ENCODE measurements around the gene TRMO.

TRMO gene

GRCh38 chr9:97900738-97901565 lies 21.3 kb downstream of the TRMO start:
- DNase-seq = peak; percentile 1 to 57

DNA sequence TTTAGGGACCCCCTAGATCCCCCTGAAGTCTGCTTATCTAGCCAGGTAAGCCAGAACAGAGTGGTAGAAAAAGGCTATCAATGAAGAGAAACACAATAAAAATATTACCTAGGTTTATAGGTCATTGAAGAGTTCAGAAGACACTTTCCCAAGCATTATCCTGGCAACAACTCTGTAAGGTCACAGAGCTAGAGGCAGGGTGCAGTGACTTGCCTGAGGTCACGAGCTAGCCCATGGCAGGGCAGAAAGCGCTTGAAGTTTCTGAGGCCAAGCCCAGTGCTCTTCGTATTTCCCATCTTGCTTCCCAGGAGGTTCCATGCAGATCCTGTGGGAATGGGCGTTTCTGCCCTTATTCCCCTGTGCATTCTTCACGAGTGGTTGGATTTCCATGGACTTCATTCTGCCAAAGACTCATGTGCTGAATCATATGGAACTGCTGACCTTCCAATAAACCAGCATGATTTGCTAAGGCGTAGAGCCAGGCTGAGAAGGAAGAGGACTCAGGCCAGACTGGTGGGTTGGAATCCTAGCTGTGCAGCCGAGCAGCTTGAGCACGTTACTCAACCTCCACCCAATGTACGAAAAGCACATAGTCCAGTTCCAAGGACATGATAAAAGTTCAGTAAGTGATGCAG lies 22.1 kb downstream of the TRMO start:
- DNase-seq = peak in 1 of 2 experiments; percentile 27

- peak; percentile 9 to 73 for DNase-seq
These were observed 26.5 kb downstream of the TRMO start for GRCh38 chr9:97895695-97896332.

DNA sequence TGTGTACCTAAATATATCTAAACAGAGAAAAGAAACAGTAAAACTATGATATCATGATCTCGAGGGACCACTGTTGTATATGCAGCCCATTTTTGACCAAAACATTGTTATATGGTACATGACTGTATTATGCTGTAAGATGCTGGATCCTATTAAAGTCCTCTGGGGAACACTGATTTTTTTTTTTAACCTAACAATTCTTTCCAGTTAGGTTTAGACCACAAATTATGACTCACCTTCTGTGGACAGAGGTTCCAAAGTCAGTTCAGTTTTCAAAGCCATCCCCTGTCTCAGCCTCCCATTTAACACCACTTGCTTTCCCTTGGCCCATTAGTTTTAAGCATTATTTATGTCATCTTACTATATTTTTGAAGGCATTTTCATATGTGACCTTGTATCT lies 27.1 kb downstream of the TRMO start:
- DNase-seq = no peak

- no peak for DNase-seq
These were observed 29.9 kb downstream of the TRMO start for GRCh38 chr9:97892421-97892820.

DNA sequence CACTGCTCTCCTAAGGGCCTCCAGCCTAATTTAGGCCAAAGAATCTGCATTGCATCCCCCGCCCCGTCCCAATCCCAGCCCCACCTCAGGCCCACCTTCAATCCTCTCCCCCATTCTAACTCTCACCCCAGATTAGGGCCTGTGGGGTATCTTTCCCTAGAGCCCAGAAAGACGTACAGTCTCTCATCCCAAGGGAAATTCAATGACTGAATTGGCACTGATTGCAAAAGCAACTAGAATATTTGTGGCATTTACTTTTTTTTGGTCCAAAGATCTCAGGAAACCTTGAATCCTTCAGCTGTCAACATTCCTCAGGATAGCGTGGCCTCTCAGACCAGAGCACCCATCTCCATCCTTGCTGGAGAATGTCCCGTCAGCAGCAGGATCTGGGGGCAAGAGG lies 30.6 kb downstream of the TRMO start:
- DNase-seq = no peak

DNA sequence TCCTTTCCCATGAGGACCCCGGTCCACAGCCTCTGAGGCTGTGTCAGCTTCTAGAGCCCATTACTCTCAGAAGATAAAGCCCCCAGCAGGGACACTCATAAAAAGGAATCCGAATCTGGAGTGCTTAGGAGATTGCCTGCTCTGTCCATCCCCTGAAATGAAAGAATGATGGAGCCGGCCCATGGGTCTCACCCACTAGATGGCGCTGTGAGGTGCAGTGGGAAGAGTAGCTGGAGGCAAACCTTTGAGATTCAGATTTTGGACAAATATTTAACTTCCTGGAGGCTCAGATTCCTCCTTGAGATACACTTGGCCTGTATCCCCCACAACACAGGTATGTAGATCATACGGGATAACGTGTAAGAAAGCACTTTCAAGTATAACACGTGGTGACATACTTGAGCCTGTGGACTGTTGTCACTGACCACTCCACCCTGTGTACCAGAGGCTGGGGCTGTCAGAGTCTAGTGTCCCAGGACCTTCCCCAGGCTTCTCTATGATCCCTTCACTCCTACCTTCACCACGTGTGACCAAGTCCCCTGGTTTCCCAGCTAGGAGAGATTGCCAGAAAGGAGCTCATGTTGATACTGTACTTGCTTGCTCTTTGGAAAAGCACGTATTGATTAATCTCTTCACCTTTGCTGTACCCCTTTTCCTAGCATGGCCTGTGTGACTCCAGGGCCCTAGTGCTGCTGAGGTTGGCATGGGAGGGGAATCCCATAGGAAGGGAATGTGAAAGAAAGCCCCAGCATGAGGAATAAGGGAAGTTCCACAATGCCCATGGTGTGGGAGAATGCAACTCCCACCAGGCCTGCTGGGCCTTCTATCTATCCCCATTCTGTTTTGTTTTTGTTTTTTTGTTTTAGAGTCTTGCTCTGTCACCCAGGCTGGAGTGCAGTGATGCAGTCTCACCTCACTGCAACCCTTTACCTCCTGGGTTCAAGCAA lies 32.1 kb downstream of the TRMO start:
- peak in 1 of 2 experiments; percentile 0 for DNase-seq

GRCh38 chr9:97880336-97880735 lies 42.0 kb downstream of the TRMO start:
- no peak for DNase-seq

DNA sequence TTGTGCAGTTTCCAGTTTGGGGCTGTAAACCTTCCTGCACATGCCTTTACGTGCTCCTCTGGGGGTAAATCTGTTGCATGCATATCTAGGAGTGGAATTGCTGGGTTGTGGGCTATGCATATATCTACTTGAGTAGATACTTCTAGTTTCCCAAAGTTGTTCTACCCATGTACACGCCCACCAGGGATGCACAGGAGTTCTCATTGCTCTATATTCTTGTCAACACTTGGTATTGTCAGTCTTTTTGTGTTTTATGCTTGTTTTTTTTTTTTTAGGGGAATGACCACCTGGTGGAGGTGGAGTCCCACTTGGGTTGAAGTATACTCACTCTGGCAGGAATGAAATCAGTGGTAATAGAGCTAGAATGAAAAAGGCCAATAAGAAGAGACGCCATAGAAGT lies 46.2 kb downstream of the TRMO start:
- DNase-seq = no peak

DNA sequence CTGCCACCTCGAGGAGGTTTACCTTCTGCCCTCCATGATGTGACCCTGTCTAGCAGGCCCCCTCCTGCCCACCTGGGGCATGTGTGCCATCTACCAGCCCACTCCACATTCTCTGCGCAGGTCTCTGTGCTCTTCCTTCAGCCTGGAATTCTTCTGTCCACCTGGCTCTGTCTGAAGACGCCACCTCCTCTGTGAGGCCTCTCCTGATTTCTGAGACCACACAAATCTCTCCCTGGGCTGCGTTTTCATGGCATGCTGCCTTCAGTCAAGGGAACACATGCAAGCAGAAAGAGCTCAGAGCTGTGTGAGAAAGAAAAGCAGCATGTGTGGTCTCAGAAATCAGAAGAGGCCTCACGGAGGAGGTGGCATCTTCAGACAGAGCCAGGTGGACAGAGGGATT lies 47.2 kb downstream of the TRMO start:
- DNase-seq = no peak

GRCh38 chr9:97874624-97875023 lies 47.7 kb downstream of the TRMO start:
- DNase-seq = peak; percentile 35 to 75

DNA sequence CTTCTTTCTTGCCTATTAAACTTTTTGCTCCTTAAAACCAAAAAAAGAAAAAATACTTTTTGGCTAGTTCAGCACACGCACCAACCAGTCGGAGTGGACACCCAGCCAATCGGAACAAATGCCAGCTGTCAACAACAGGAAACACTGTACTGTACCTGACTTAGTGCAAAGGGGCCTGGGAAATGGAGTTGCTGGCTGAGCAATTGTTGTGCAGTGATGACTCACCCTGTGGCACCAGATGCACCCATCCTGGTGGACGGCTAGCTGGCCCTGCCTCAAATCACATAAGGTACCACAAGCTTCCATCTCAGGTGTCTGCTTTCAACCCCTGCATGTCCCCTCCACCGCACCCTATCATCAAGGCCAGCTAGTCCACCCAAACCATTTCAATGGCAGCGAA lies 48.4 kb downstream of the TRMO start:
- DNase-seq = peak in 1 of 2 experiments; percentile 18

DNA sequence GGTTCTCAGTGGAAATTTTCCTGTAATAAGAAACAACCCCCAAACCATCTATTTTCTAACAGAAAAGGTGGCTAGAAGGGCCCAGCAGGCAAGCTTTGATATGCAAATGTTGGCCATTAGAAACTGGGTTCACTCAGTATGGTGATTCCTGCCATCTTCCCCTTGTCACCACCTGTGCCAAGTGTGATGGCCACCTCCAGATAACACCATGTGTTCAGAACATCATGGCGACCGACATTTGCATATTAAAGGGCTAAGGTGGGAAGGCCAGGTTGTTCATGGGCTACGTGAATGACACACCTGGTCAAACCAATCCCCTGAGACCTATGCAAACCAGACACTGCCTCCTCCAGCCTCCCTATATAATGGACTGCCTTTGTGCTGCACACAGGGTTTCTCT lies 48.9 kb downstream of the TRMO start:
- DNase-seq = no peak

- DNase-seq = no peak
These were observed 53.4 kb downstream of the TRMO start for GRCh38 chr9:97868859-97869258.

DNA sequence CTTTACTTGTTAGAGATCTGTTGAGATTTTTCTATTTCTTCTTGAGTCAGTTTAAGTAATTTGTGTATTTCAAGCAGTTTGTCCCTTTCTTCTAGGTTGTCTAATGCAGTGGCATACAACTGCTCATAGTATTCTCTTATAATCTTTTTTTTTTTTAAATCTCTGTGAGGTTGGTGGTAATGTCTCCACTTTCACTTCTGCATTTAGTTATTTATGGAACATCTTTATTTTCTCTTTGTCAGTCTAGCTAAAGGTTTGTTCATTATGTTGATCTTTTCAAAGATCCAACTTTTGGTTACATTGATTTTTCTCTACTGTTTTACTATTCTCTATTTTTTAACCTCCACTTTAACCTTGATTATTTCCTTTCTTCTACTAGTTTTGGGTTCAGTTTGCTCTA lies 55.5 kb downstream of the TRMO start:
- DNase-seq = no peak

DNA sequence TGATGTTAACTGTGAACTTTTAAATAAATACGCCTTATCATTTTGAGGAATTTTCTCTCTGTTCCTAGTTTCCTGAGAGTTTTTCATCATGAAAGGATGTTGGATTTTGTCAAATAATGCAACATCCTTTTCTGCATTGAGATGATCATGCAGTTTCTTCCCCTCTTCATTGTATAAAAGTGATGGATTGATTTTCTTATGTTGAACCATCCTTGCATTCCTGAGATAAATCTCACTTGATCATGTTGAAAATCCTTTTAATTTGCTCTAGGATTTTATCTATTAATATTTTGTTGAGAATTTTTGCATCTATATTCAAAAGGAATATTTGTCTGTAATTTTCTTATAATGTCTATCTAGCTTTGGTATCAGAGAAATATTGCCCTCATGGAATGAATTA lies 56.0 kb downstream of the TRMO start:
- no peak for DNase-seq

DNA sequence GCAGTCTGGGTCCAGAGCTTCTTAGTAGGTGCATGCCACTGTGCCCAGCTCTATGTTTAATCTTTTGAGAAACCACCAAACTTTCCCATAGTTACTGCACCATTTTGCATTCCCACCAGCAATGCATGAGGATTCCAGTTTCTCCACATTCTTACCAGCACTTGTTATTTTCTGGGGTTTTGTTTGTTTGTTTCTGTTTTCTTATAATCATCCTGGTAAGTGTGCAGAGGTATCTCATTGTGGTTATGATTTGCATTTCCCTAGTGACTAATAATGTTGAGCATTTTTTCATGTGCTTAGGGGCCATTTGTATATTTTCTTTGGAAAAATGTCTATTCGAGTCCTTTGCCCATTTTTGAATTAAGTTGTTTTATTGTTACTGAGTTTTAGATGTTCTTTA lies 57.9 kb downstream of the TRMO start:
- no peak for DNase-seq

GRCh38 chr9:97863314-97863713 lies 59.0 kb downstream of the TRMO start:
- peak in 1 of 2 experiments; percentile 17 for DNase-seq

- DNase-seq = no peak
These were observed 61.2 kb downstream of the TRMO start for GRCh38 chr9:97861148-97861475.

DNA sequence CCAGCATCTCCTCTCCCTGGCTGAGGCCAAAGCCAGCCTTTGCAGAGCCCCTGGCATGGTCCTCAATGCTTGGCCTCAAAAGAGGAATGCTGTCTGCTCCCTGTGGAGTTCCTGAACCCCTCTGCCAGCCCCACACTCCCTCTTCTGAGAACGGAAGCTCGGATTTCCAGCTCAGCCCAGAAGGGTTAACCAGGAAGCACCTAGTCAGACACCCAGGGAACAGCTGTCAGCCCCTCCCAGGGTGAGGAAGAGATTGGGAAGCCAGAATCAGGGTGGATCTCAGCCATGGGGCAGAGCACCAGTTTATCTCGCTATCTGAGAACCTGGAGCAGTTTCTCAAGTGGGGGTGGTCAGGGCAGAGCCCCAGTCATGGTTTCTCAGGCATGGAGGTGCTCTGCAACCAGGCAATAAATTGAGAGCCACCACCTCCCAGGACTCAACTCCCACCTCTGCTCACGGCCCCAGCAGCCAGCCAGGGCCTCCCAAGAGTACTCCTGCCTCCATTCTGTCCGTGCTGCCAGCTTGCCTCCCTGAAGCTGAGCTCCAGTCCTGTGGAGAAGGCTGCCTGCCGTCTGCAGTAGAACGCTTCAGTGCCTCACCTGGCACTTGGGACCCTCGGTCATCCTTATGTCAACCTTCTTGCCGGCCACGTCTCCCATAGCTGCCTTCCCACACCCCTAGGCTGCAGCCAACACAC lies 61.7 kb downstream of the TRMO start:
- peak in 1 of 2 experiments; percentile 29 for DNase-seq

DNA sequence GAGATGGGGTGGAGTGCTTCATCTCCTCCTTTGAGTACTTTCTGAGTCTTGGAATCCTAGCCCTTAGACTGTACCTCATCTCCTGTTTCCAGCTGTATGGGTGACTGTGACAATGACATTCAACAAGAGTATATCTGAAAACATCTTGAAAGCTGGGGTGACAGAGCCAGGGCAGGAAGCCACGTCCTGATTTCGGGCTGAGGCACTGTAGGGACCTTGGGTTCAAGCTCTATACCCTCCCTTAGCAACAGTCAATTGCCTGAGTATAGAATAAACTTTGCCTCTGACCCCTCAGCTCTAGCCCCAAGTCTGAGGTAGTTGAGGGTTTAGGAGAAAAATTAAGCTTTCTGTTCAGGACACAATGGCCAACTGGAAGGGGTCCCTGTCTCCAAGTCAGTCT lies 63.0 kb downstream of the TRMO start:
- DNase-seq = no peak

DNA sequence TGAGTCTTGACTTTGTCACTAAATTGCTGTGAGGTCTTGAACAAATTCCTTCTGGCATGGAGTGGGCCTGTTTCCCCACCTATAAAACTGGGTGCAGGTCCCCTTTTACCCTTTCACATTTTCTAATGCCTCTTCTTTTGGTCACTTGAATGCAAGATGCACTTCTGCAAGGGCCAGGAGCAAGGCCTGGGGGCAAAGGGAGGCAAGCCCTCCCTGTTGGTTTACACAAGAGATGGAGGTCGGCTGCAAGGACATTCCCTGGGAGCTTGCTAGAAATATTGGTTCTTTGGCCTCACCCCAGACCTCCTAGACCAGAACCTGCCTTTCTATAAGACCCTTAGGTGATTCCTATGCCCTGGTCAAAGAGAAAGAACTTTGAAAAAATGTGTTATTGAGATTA lies 63.5 kb downstream of the TRMO start:
- no peak for DNase-seq

GRCh38 chr9:97858393-97858713 lies 63.9 kb downstream of the TRMO start:
- DNase-seq = no peak
